ENCODE results near the gene CCL25. TPM values are rescaled to one million over a fixed set of nuclear protein-coding genes. Genes with fewer than 3 reads are reported as not detected.

CCL25 gene
- polyA plus RNA-seq, 1 of the 3 experiments (the other 2 are of a cell fraction): not detected

DNA sequence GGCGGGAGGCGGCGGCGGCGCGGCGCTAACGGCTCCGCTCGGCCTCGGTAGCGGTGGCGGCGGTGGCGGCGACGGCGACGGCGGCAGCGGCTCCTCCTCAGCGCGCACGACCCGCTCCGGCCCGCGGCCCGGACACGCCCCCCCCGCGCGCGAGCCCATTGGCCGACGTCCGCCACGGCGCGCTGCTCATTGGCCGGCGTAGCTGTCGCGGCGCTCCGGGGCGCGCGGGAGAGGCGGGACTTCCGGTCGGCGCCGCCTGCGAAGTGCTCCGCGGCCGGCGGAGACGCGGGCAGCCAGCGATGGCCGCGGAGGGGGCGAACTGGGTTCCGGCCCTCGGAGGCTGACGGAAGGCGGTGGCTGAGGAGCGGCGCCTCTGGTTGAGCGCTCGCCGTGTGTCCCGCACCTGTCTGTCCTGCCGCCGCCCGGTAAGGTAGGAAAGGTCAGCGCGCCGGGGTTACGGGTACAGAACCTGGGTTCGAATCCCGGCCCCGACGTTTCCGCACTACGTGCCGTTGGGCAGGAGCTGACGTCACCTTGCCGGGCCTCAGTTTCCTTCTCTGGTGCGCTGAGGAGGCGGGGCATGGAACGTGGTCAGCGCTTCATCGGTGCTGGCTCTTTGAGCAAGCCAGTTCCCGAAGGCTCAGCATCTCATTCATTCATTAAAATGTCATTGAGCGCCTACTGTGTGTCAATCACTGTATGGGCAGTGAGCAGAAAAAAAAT lies 46.9 kb upstream of the CCL25 start, which contains the start of gene ELAVL1 (continued):
- TF ChIP-seq SIN3A (IDR thresholded peaks at IDR 0.05; ENCODE audit: borderline replicate concordance, low read depth, low read length) (peak; percentile 70; the same call in 1 of the 2 replicates), MEF2A (IDR thresholded peaks at IDR 0.05; ENCODE audit: borderline replicate concordance, low read depth) (no peak), TAF1 (IDR thresholded peaks at IDR 0.05; ENCODE audit: borderline replicate concordance, low read depth, low read length) (peak; percentile 66; the same call in 1 of the 2 replicates), RFX5 (IDR thresholded peaks at IDR 0.05; ENCODE audit: low read length) (no peak), NRF1 (IDR thresholded peaks at IDR 0.05; ENCODE audit: low read depth, low read length) (no peak), POLR2AphosphoS5 (IDR thresholded peaks at IDR 0.05; ENCODE audit: low read depth, low read length) (peak; percentile 73), NFIC (IDR thresholded peaks at IDR 0.05; ENCODE audit: borderline replicate concordance) (no peak), YY1 (IDR thresholded peaks at IDR 0.05; ENCODE audit: low read depth) (peak; percentile 84), RXRA (IDR thresholded peaks at IDR 0.05; ENCODE audit: borderline replicate concordance, low read depth) (no peak), FOXM1 (IDR thresholded peaks at IDR 0.05; ENCODE audit: low read depth) (no peak), EZH2phosphoT487 (IDR thresholded peaks at IDR 0.05; ENCODE audit: borderline replicate concordance, low read depth) (no peak), TCF12 (IDR thresholded peaks at IDR 0.05) (no peak)
- TF ChIP-seq, protein P1, sequence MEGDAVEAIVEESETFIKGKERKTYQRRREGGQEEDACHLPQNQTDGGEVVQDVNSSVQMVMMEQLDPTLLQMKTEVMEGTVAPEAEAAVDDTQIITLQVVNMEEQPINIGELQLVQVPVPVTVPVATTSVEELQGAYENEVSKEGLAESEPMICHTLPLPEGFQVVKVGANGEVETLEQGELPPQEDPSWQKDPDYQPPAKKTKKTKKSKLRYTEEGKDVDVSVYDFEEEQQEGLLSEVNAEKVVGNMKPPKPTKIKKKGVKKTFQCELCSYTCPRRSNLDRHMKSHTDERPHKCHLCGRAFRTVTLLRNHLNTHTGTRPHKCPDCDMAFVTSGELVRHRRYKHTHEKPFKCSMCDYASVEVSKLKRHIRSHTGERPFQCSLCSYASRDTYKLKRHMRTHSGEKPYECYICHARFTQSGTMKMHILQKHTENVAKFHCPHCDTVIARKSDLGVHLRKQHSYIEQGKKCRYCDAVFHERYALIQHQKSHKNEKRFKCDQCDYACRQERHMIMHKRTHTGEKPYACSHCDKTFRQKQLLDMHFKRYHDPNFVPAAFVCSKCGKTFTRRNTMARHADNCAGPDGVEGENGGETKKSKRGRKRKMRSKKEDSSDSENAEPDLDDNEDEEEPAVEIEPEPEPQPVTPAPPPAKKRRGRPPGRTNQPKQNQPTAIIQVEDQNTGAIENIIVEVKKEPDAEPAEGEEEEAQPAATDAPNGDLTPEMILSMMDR (IDR thresholded peaks at IDR 0.05): no peak
- TF ChIP-seq, protein P2, sequence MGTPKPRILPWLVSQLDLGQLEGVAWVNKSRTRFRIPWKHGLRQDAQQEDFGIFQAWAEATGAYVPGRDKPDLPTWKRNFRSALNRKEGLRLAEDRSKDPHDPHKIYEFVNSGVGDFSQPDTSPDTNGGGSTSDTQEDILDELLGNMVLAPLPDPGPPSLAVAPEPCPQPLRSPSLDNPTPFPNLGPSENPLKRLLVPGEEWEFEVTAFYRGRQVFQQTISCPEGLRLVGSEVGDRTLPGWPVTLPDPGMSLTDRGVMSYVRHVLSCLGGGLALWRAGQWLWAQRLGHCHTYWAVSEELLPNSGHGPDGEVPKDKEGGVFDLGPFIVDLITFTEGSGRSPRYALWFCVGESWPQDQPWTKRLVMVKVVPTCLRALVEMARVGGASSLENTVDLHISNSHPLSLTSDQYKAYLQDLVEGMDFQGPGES (IDR thresholded peaks at IDR 0.05; ENCODE audit: low read depth, low read length): no peak
- TF ChIP-seq, protein P3, sequence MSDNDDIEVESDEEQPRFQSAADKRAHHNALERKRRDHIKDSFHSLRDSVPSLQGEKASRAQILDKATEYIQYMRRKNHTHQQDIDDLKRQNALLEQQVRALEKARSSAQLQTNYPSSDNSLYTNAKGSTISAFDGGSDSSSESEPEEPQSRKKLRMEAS (IDR thresholded peaks at IDR 0.05; ENCODE audit: low read depth): peak; percentile 46; the same call in 1 of the 2 replicates
- TF ChIP-seq, protein P4, sequence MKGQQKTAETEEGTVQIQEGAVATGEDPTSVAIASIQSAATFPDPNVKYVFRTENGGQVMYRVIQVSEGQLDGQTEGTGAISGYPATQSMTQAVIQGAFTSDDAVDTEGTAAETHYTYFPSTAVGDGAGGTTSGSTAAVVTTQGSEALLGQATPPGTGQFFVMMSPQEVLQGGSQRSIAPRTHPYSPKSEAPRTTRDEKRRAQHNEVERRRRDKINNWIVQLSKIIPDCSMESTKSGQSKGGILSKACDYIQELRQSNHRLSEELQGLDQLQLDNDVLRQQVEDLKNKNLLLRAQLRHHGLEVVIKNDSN (IDR thresholded peaks at IDR 0.05; ENCODE audit: borderline replicate concordance, low read depth): no peak
- TF ChIP-seq, protein P5, sequence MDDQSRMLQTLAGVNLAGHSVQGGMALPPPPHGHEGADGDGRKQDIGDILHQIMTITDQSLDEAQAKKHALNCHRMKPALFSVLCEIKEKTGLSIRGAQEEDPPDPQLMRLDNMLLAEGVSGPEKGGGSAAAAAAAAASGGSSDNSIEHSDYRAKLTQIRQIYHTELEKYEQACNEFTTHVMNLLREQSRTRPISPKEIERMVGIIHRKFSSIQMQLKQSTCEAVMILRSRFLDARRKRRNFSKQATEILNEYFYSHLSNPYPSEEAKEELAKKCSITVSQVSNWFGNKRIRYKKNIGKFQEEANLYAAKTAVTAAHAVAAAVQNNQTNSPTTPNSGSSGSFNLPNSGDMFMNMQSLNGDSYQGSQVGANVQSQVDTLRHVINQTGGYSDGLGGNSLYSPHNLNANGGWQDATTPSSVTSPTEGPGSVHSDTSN (IDR thresholded peaks at IDR 0.05): peak; percentile 96
- TF ChIP-seq, protein P6, sequence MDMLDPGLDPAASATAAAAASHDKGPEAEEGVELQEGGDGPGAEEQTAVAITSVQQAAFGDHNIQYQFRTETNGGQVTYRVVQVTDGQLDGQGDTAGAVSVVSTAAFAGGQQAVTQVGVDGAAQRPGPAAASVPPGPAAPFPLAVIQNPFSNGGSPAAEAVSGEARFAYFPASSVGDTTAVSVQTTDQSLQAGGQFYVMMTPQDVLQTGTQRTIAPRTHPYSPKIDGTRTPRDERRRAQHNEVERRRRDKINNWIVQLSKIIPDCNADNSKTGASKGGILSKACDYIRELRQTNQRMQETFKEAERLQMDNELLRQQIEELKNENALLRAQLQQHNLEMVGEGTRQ (IDR thresholded peaks at IDR 0.05; ENCODE audit: borderline replicate concordance, low read depth, low read length): no peak

All from SK-N-SH (cell line).